GM23248 (cell line): Measurements from ENCODE around the gene GLIPR1.
"Not testable (repeated sequence)": the region's sequence is repeated elsewhere in the genome, so short reads cannot be mapped to it uniquely, and the experiment has no call there.

Experiments
- EZH2 ChIP-seq: fragments of 200-600 bp; sonication (generic); IDR thresholded peaks from 2 replicates; pipeline ENCODE4 v1.6.1; 2018; ENCODE audit warnings: antibody characterized with exemption, mild to moderate bottlenecking; ENCODE audit not compliant: insufficient read depth, poor library complexity, severe bottlenecking
- EZH2phosphoT487 ChIP-seq: fragments of 200-600 bp; sonication (generic); IDR thresholded peaks from 2 replicates; pipeline ENCODE4 v1.6.1; 2018; ENCODE audit warnings: antibody characterized with exemption, moderate library complexity, mild to moderate bottlenecking, low read depth; ENCODE audit not compliant: insufficient read depth

DNA sequence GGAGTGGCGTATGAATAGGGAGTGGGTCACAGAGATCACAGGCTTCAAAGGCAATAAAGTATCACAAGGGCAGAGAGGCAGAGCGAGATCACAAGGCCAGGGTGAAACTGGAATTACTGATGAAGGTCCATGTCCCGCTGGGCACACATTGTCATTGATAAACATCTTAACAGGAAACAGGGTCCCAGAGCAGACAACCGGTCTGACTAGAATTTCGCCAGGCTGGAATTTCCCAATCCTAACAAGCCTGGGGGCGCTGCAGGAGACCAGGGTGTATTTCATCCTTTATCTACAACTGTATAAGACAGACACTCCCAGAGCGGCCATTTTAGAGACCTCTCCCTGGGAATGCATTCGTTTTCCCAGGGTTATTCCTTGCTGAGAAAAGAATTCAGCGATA lies 22.7 kb upstream of the GLIPR1 start:
- TF ChIP-seq EZH2, EZH2phosphoT487: not testable (repeated sequence)
